SK-N-SH treated with all-trans-retinoic acid at 6 μM for 48 hours (cell line): ENCODE data around the gene SEC31A.

ENCODE experiments used
- ATAC-seq: fragments of 200-7000 bp; cut with Tn5 transposase; 3 replicates; pipeline ENCODE4 v1.9.1; 2020; ENCODE audit warnings: mild to moderate bottlenecking, moderate library complexity
- ARNTL ChIP-seq: fragments of 450-650 bp; formaldehyde crosslinking; IDR thresholded peaks from 2 replicates; pipeline ENCODE4 v1.5.0; 2020; ENCODE audit warnings: low read depth, mild to moderate bottlenecking, moderate library complexity, borderline replicate concordance
- CREB5 ChIP-seq: fragments of 250-450 bp; sonication (Bioruptor Pico); IDR thresholded peaks from 2 replicates; pipeline ENCODE4 v1.5.1; 2020; ENCODE audit warnings: low read depth, mild to moderate bottlenecking, moderate library complexity
- CSRNP3 ChIP-seq: fragments of 250-450 bp; sonication (Bioruptor Pico); IDR thresholded peaks from 2 replicates; pipeline ENCODE4 v1.5.1; 2021; ENCODE audit warnings: mild to moderate bottlenecking, moderate library complexity
- ESRRG ChIP-seq: fragments of 250-450 bp; sonication (Bioruptor Pico); IDR thresholded peaks from 2 replicates; pipeline ENCODE4 v1.6.1; 2021; ENCODE audit warnings: mild to moderate bottlenecking
- ISL1 ChIP-seq: fragments of 250-450 bp; sonication (Bioruptor Pico); IDR thresholded peaks from 2 replicates; pipeline ENCODE4 v2.1.2; 2022; ENCODE audit warnings: mild to moderate bottlenecking, moderate library complexity
- PATZ1 ChIP-seq: fragments of 250-450 bp; sonication (Bioruptor Pico); IDR thresholded peaks from 2 replicates; pipeline ENCODE4 v1.8.0; 2020; ENCODE audit warnings: mild to moderate bottlenecking, moderate library complexity, borderline replicate concordance
- POU6F1 ChIP-seq: fragments of 250-450 bp; sonication (Bioruptor Pico); IDR thresholded peaks from 2 replicates; pipeline ENCODE4 v1.8.0; 2021; ENCODE audit warnings: low read depth, mild to moderate bottlenecking, moderate library complexity, borderline replicate concordance
- PPARA ChIP-seq: fragments of 250-450 bp; sonication (Bioruptor Pico); IDR thresholded peaks from 2 replicates; pipeline ENCODE4 v1.5.0; 2020; ENCODE audit warnings: mild to moderate bottlenecking, borderline replicate concordance
- SNAI2 ChIP-seq: fragments of 250-450 bp; sonication (Bioruptor Pico); IDR thresholded peaks from 2 replicates; pipeline ENCODE4 v1.5.0; 2020; ENCODE audit warnings: mild to moderate bottlenecking, moderate library complexity
- TSHZ2 ChIP-seq: fragments of 250-450 bp; sonication (Bioruptor Pico); IDR thresholded peaks from 2 replicates; pipeline ENCODE4 v1.5.0; 2020; ENCODE audit warnings: mild to moderate bottlenecking, moderate library complexity
- ZFP3 ChIP-seq: fragments of 250-450 bp; sonication (Bioruptor Pico); IDR thresholded peaks from 2 replicates; pipeline ENCODE4 v1.5.0; 2020; ENCODE audit warnings: mild to moderate bottlenecking, moderate library complexity
- ZFP30 ChIP-seq: fragments of 450-650 bp; formaldehyde crosslinking; IDR thresholded peaks from 2 replicates; pipeline ENCODE4 v1.5.0; 2022; ENCODE audit warnings: mild to moderate bottlenecking, moderate library complexity
- ZNF565 ChIP-seq: fragments of 450-650 bp; formaldehyde crosslinking; conservative IDR thresholded peaks from 2 replicates; pipeline ENCODE4 v1.5.0; 2020; ENCODE audit warnings: low read depth, mild to moderate bottlenecking, moderate library complexity

Gene SEC31A

GRCh38 chr4:82802911-82803310, 88.0 kb downstream of the SEC31A start:
- no peak for ATAC-seq
- TF ChIP-seq ESRRG (no peak), TSHZ2 (no peak), PATZ1 (no peak), ZNF565 (CRISPR knock-in tag) (no peak), PPARA (no peak), CREB5 (no peak), ZFP30 (CRISPR knock-in tag) (no peak), ISL1 (CRISPR knock-in tag) (no peak), ZFP3 (CRISPR knock-in tag) (no peak), ARNTL (CRISPR knock-in tag) (no peak)

- ATAC-seq = peak; percentile 39; the same call in 2 of the 3 replicates
- no peak for TF ChIP-seq CSRNP3 (CRISPR knock-in tag)
- no peak for TF ChIP-seq ARNTL (CRISPR knock-in tag)
- TF ChIP-seq POU6F1 (CRISPR knock-in tag) = no peak
- TF ChIP-seq SNAI2 (CRISPR knock-in tag) = no peak
Observed at GRCh38 chr4:82801910-82802521, 88.9 kb downstream of the SEC31A start.

GRCh38 chr4:82799006-82799881, 91.7 kb downstream of the SEC31A start:
- TF ChIP-seq PATZ1 (peak; percentile 86; the same call in 1 of the 2 replicates), CSRNP3 (CRISPR knock-in tag) (no peak)
- peak; percentile 11; the same call in 2 of the 3 replicates for ATAC-seq
